K562 (cell line): ENCODE data around the gene AMPD3. TPM values are rescaled to one million over a fixed set of nuclear protein-coding genes. Genes with fewer than 3 reads are reported as not detected.

ENCODE experiments used
- BMI1 ChIP-seq: fragments of 150-350 bp; IDR thresholded peaks from 2 replicates; pipeline ENCODE4 v1.6.1; 2014; ENCODE audit warnings: low read length
- CTBP1 ChIP-seq: fragments of 450-650 bp; IDR thresholded peaks from 2 replicates; pipeline ENCODE4 v1.6.1; 2016; ENCODE audit warnings: borderline replicate concordance
- LCOR ChIP-seq: sonication (generic); formaldehyde crosslinking; IDR thresholded peaks from 2 replicates; pipeline ENCODE4 v1.8.0; 2022; ENCODE audit warnings: mild to moderate bottlenecking, missing genetic modification reagents
- MAFF ChIP-seq: IDR thresholded peaks from 2 replicates; pipeline ENCODE4 v1.6.1; 2012; ENCODE audit warnings: low read length, improper control_type of control experiment
- NFRKB ChIP-seq: fragments of 450-650 bp; IDR thresholded peaks from 2 replicates; pipeline ENCODE4 v1.6.1; 2016; ENCODE audit warnings: low read depth
- NR2F6 ChIP-seq: fragments of 450-650 bp; formaldehyde crosslinking; IDR thresholded peaks from 2 replicates; pipeline ENCODE4 v1.4.0; 2020; ENCODE audit warnings: mild to moderate bottlenecking
- PREB ChIP-seq: sonication (generic); formaldehyde crosslinking; IDR thresholded peaks from 2 replicates; pipeline ENCODE4 v1.8.1; 2023; ENCODE audit warnings: mild to moderate bottlenecking, missing genetic modification reagents
- RUNX1 ChIP-seq: sonication (generic); IDR thresholded peaks from 2 replicates; pipeline ENCODE4 v1.6.1; 2016; ENCODE audit warnings: antibody characterized with exemption, low read depth
- SAFB2 ChIP-seq: fragments of 200-400 bp; formaldehyde crosslinking; IDR thresholded peaks from 2 replicates; pipeline ENCODE4 v1.6.1; 2018; ENCODE audit warnings: borderline replicate concordance, low read length, low read depth, moderate library complexity; ENCODE audit not compliant: severe bottlenecking
- SREBF1 ChIP-seq: fragments of 150-350 bp; IDR thresholded peaks from 2 replicates; pipeline ENCODE4 v1.6.1; 2014; ENCODE audit warnings: antibody characterized with exemption, low read depth, low read length, borderline replicate concordance
- SREBF2 ChIP-seq: sonication (generic); formaldehyde crosslinking; IDR thresholded peaks from 2 replicates; pipeline ENCODE4 v1.4.0; 2020; ENCODE audit warnings: mild to moderate bottlenecking, missing genetic modification reagents
- TSC22D4 ChIP-seq: fragments of 450-650 bp; IDR thresholded peaks from 2 replicates; pipeline ENCODE4 v1.6.1; 2016; ENCODE audit warnings: missing genetic modification characterization, missing biosample characterization, control low read depth
- ZNF23 ChIP-seq: fragments of 250-450 bp; sonication (Bioruptor Pico); IDR thresholded peaks from 2 replicates; pipeline ENCODE4 v1.4.0; 2020; ENCODE audit warnings: mild to moderate bottlenecking
- ZNF707 ChIP-seq: fragments of 250-450 bp; sonication (Bioruptor Pico); conservative IDR thresholded peaks from 2 replicates; pipeline ENCODE4 v1.8.0; 2022; ENCODE audit warnings: inconsistent platforms, mild to moderate bottlenecking, moderate library complexity
- ZNF76 ChIP-seq: fragments of 250-450 bp; sonication (Bioruptor Pico); IDR thresholded peaks from 2 replicates; pipeline ENCODE4 v1.4.0; 2020; ENCODE audit warnings: mild to moderate bottlenecking, moderate library complexity, borderline replicate concordance
- ZZZ3 ChIP-seq: fragments of 450-650 bp; IDR thresholded peaks from 2 replicates; pipeline ENCODE4 v1.6.1; 2016; ENCODE audit warnings: antibody characterized with exemption, mild to moderate bottlenecking, moderate library complexity
- polyA plus RNA-seq, 8 experiments: library from polyadenylated mRNA; depleted of rRNA in 4 of 8; stranded (reverse) in 5 of 8; unstranded in 3 of 8; fragments of >200 nt; fragmentation: Nextera tagmentation in 2 of 8; fragmentation: Illumina TruSeq in 1 of 8; extraction: Ambion mirVana in 2 of 8; extraction: Trizol in 1 of 8; gene quantifications; 2 replicates each; pipeline versions ENCODE4 v1.2.1 to v1.2.3, GENCODE V29; 2011 to 2014; ENCODE audit warnings: inconsistent platforms in 1 of 8, missing spikeins in 1 of 8
- total RNA-seq, 7 experiments: library from RNA; depleted of rRNA in 6 of 7; stranded (reverse); fragments of >200 nt in 6 of 7; fragmentation: Illumina TruSeq in 2 of 7; extraction: Trizol in 2 of 7; gene quantifications; 2 replicates each; pipeline versions ENCODE4 v1.2.1 to v1.2.3, GENCODE V29; 2011 to 2021; ENCODE audit warnings: low replicate concordance in 1 of 7
- TF ChIP-seq, protein P1 (sequence below): sonication (generic); formaldehyde crosslinking; IDR thresholded peaks from 2 replicates; pipeline ENCODE4 v1.4.0; 2020; ENCODE audit warnings: mild to moderate bottlenecking, missing genetic modification reagents
- TF ChIP-seq, protein P2 (sequence below), 2 experiments: fragments of 250-450 bp in 1 of 2; fragments of 450-650 bp in 1 of 2; sonication (Bioruptor Pico) in 1 of 2; IDR thresholded peaks; 2 replicates each; pipeline versions ENCODE4 v1.6.1 to v1.8.0; 2016 to 2021; ENCODE audit warnings: mild to moderate bottlenecking in 2 of 2, moderate library complexity in 2 of 2, missing compliant biosample characterization in 1 of 2, missing genetic modification characterization in 1 of 2
- TF ChIP-seq, protein P3 (sequence below): fragments of 450-650 bp; IDR thresholded peaks from 2 replicates; pipeline ENCODE4 v1.6.1; 2017; ENCODE audit warnings: antibody characterized with exemption, mild to moderate bottlenecking

Gene AMPD3
- total and polyA plus RNA-seq, 9 of the 15 experiments (the other 6 are each of a cell fraction or from before 2014, with no cell fraction given): 4.4 to 23.6 (median 11.2) TPM

- no peak for TF ChIP-seq BMI1
- TF ChIP-seq NR2F6 (CRISPR knock-in tag): no peak
- TF ChIP-seq, protein P1, sequence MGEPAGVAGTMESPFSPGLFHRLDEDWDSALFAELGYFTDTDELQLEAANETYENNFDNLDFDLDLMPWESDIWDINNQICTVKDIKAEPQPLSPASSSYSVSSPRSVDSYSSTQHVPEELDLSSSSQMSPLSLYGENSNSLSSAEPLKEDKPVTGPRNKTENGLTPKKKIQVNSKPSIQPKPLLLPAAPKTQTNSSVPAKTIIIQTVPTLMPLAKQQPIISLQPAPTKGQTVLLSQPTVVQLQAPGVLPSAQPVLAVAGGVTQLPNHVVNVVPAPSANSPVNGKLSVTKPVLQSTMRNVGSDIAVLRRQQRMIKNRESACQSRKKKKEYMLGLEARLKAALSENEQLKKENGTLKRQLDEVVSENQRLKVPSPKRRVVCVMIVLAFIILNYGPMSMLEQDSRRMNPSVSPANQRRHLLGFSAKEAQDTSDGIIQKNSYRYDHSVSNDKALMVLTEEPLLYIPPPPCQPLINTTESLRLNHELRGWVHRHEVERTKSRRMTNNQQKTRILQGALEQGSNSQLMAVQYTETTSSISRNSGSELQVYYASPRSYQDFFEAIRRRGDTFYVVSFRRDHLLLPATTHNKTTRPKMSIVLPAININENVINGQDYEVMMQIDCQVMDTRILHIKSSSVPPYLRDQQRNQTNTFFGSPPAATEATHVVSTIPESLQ (CRISPR knock-in tag): no peak
- no peak for TF ChIP-seq SREBF1
- TF ChIP-seq ZZZ3: no peak
- TF ChIP-seq SAFB2: no peak
- TF ChIP-seq, protein P2, sequence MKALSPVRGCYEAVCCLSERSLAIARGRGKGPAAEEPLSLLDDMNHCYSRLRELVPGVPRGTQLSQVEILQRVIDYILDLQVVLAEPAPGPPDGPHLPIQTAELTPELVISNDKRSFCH (CRISPR knock-in tag; IDR thresholded peaks at IDR 0.05): no peak
- TF ChIP-seq, protein P2 (tag; IDR thresholded peaks at IDR 0.05): no peak
- no peak for TF ChIP-seq LCOR
- no peak for TF ChIP-seq ZNF707 (CRISPR knock-in tag)
- TF ChIP-seq CTBP1: peak; percentile 28; the same call in 1 of the 2 replicates
- no peak for TF ChIP-seq SREBF2 (CRISPR knock-in tag)
- no peak for TF ChIP-seq MAFF
- no peak for TF ChIP-seq RUNX1
- TF ChIP-seq, protein P3, sequence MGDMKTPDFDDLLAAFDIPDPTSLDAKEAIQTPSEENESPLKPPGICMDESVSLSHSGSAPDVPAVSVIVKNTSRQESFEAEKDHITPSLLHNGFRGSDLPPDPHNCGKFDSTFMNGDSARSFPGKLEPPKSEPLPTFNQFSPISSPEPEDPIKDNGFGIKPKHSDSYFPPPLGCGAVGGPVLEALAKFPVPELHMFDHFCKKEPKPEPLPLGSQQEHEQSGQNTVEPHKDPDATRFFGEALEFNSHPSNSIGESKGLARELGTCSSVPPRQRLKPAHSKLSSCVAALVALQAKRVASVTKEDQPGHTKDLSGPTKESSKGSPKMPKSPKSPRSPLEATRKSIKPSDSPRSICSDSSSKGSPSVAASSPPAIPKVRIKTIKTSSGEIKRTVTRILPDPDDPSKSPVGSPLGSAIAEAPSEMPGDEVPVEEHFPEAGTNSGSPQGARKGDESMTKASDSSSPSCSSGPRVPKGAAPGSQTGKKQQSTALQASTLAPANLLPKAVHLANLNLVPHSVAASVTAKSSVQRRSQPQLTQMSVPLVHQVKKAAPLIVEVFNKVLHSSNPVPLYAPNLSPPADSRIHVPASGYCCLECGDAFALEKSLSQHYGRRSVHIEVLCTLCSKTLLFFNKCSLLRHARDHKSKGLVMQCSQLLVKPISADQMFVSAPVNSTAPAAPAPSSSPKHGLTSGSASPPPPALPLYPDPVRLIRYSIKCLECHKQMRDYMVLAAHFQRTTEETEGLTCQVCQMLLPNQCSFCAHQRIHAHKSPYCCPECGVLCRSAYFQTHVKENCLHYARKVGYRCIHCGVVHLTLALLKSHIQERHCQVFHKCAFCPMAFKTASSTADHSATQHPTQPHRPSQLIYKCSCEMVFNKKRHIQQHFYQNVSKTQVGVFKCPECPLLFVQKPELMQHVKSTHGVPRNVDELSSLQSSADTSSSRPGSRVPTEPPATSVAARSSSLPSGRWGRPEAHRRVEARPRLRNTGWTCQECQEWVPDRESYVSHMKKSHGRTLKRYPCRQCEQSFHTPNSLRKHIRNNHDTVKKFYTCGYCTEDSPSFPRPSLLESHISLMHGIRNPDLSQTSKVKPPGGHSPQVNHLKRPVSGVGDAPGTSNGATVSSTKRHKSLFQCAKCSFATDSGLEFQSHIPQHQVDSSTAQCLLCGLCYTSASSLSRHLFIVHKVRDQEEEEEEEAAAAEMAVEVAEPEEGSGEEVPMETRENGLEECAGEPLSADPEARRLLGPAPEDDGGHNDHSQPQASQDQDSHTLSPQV: no peak
- no peak for TF ChIP-seq PREB (CRISPR knock-in tag)
- TF ChIP-seq NFRKB: no peak
- no peak for TF ChIP-seq ZNF23 (CRISPR knock-in tag)
- TF ChIP-seq ZNF76: no peak
- TF ChIP-seq TSC22D4 (tag): no peak
Measured at GRCh38 chr11:10407055-10407454, 48.0 kb upstream of the AMPD3 start (continued).
